Nephron progenitor cell (in vitro differentiated cells): ENCODE measurements around the gene EVL.
"Not testable (repeated sequence)": the region's sequence is repeated elsewhere in the genome, so short reads cannot be mapped to it uniquely, and the experiment has no call there.

ENCODE experiments used
- DNase-seq: peaks from one replicate; pipeline ENCODE4 v3.0.0; 2021
- H3K27ac Mint-ChIP-seq: 2 replicates; pipeline ENCODE4 v1.8.0; 2021; ENCODE audit warnings: mild to moderate bottlenecking, moderate library complexity, mixed read lengths
- H3K27me3 Mint-ChIP-seq: 2 replicates; pipeline ENCODE4 v1.8.0; 2021; ENCODE audit warnings: mild to moderate bottlenecking, low read depth, mixed read lengths; ENCODE audit not compliant: poor library complexity
- H3K36me3 Mint-ChIP-seq: 2 replicates; pipeline ENCODE4 v1.8.0; 2021; ENCODE audit warnings: low read depth, mixed read lengths
- H3K4me1 Mint-ChIP-seq: 2 replicates; pipeline ENCODE4 v1.8.0; 2021; ENCODE audit warnings: mixed read lengths
- H3K4me3 Mint-ChIP-seq: 2 replicates; pipeline ENCODE4 v1.8.0; 2021; ENCODE audit warnings: mild to moderate bottlenecking, moderate library complexity, mixed read lengths
- H3K9me3 Mint-ChIP-seq: 2 replicates; pipeline ENCODE4 v1.8.0; 2021; ENCODE audit warnings: mild to moderate bottlenecking, moderate library complexity, mixed read lengths
- TF ChIP-seq, protein P1 (sequence below): fragments of 200-600 bp; sonication (generic); IDR thresholded peaks from 2 replicates; pipeline ENCODE4 v1.5.0; 2021; ENCODE audit warnings: antibody characterized with exemption

Gene EVL

DNA sequence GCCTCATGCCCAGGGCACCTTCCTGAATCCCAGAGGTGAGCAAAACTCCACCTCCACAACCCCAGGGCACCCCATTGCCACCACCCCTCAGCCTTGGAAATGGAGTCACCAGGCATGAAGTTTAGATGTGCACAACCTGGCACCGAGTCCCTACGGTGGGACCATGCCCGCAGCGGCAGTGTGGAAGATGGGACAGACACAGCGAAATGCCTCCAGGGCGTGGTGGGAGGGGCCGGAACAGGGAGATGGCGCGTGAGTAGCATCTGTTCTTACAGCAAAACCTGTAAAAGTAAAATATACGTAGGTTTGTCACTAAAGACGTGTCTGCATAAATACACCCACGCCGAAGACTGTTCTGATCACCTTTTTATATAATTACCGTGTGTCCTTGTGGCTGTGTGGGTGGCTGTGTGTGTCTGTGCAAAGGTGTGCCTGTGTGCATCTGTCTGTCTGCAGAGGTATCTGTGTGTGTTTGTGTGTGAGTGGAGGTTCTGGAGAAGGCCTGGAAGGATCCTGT lies 111.6 kb downstream of the EVL start:
- peaks cover 31% of the 10 kb centered on the region for H3K27me3 Mint-ChIP-seq
- no peak overlapping the region for H3K4me3 Mint-ChIP-seq
- TF ChIP-seq, protein P1, sequence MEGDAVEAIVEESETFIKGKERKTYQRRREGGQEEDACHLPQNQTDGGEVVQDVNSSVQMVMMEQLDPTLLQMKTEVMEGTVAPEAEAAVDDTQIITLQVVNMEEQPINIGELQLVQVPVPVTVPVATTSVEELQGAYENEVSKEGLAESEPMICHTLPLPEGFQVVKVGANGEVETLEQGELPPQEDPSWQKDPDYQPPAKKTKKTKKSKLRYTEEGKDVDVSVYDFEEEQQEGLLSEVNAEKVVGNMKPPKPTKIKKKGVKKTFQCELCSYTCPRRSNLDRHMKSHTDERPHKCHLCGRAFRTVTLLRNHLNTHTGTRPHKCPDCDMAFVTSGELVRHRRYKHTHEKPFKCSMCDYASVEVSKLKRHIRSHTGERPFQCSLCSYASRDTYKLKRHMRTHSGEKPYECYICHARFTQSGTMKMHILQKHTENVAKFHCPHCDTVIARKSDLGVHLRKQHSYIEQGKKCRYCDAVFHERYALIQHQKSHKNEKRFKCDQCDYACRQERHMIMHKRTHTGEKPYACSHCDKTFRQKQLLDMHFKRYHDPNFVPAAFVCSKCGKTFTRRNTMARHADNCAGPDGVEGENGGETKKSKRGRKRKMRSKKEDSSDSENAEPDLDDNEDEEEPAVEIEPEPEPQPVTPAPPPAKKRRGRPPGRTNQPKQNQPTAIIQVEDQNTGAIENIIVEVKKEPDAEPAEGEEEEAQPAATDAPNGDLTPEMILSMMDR = no peak
- no peak for DNase-seq
- H3K9me3 Mint-ChIP-seq = peaks cover 9% of the 10 kb centered on the region
- no peak overlapping the region for H3K27ac Mint-ChIP-seq
- H3K4me1 Mint-ChIP-seq = no peaks in the 10 kb centered on the region
- peaks cover 4% of the 10 kb centered on the region for H3K36me3 Mint-ChIP-seq

DNA sequence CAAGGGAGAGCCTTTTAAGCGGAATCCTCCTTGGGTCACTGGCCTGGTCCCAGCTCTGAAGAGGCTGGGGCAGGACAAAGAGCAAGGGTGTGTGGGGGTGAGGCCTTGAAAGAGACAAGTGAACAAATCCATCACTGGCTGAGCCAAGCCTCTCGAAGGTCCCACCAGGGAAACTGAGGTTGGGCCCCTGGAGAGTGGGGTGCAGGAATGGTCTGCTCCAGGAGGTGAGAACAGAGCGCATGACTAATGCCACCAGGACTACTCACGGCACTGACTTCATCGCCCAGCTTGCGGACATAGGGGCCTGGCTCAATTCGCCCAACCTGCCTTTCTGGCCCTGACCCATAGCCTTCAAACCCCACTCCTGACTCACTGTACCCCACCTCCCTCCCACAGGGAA lies 113.5 kb downstream of the EVL start:
- H3K36me3 Mint-ChIP-seq = peaks cover 4% of the 10 kb centered on the region
- H3K4me3 Mint-ChIP-seq = no peak overlapping the region
- no peaks in the 10 kb centered on the region for H3K4me1 Mint-ChIP-seq
- H3K27ac Mint-ChIP-seq = no peak overlapping the region
- TF ChIP-seq, protein P1 = no peak
- H3K27me3 Mint-ChIP-seq = peaks cover 18% of the 10 kb centered on the region
- H3K9me3 Mint-ChIP-seq = peaks cover 14% of the 10 kb centered on the region
- DNase-seq = no peak

DNA sequence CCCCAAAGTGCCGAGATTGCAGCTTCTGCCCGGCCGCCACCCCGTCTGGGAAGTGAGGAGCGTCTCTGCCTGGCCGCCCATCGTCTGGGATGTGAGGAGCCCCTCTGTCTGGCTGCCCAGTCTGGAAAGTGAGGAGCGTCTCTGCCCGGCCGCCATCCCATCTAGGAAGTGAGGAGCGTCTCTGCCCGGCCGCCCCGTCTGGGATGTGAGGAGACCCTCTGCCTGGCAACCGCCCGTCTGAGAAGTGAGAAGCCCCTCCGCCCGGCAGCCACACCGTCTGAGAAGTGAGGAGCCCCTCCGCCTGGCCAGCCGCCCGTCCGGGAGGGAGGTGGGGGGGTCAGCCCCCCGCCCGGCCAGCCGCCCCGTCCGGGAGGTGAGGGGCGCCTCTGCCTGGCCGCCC lies 115.4 kb downstream of the EVL start:
- H3K4me1 Mint-ChIP-seq, H3K36me3 Mint-ChIP-seq, H3K4me3 Mint-ChIP-seq, DNase-seq, H3K27ac Mint-ChIP-seq: not testable (repeated sequence)
- Mint-ChIP-seq H3K9me3 (peaks cover 14% of the 10 kb centered on the region), H3K27me3 (peaks cover 13% of the 10 kb centered on the region)

DNA sequence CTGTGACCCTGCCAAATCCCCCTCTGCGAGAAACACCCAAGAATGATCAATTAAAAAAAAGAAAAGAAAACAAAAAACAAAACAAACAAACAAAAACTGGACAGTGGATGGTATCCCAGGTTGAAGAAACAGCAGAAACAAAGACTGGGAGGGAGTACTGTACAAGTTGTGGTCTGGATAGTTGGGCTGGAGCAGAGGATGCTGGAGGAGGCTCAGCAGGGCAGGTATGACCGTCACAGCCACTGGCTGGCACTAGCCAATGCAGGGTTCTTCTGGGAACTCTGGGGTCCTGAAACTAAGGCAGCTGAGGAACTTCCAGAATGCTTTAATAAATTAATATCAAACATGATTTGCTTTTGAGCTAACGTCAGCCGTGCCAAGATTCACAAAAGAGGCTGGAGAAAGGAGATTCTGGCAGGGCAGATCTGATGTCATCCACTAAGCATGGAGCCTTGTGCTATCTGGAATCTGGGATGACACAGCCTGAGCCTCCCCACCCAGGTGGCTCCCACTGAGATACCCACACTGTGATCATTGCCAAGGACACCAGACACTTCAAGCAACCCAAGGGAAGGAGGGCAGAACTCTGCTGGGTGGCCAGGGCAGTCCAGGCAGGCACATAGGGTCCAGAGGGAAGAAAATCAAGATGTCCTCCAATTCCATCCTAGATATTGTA lies 116.8 kb downstream of the EVL start:
- not testable (repeated sequence) for H3K4me3 Mint-ChIP-seq, H3K27ac Mint-ChIP-seq, H3K4me1 Mint-ChIP-seq, H3K36me3 Mint-ChIP-seq, DNase-seq, H3K27me3 Mint-ChIP-seq
- peaks cover 14% of the 10 kb centered on the region for H3K9me3 Mint-ChIP-seq

DNA sequence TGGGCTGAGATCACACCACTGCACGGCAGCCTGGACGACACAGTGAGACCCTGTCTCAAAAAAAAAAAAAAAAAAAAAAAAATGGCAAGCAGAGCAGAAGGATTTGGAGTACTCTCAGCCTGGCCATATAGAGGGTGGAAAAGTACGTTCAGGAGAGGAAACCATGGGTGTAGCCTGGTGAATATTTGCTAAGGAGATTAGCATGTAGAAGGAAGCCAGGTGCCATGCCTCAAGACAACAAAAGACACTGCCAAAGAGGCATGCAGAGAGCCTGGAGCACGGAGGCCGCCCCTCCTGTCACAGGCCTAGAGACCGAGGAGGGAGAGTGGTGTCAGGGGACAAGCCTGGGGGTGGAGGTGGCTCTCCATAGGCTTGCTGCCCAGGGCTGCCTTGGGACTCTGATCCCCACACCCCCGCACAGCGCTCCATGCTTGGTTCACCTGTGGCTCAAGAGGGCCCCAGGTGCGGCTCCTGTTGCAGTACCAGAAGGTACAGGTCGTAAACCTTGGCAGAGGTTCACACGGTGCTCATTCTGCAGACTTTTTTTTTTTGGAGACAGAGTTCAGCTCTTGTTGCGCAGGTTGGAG lies 122.1 kb downstream of the EVL start:
- Mint-ChIP-seq H3K4me1 (no peaks in the 10 kb centered on the region), H3K36me3 (no peaks in the 10 kb centered on the region), H3K9me3 (peaks cover 9% of the 10 kb centered on the region), H3K4me3 (no peak overlapping the region), H3K27me3 (peaks cover 6% of the 10 kb centered on the region), H3K27ac (no peak overlapping the region)
- TF ChIP-seq, protein P1 = no peak
- DNase-seq = no peak

DNA sequence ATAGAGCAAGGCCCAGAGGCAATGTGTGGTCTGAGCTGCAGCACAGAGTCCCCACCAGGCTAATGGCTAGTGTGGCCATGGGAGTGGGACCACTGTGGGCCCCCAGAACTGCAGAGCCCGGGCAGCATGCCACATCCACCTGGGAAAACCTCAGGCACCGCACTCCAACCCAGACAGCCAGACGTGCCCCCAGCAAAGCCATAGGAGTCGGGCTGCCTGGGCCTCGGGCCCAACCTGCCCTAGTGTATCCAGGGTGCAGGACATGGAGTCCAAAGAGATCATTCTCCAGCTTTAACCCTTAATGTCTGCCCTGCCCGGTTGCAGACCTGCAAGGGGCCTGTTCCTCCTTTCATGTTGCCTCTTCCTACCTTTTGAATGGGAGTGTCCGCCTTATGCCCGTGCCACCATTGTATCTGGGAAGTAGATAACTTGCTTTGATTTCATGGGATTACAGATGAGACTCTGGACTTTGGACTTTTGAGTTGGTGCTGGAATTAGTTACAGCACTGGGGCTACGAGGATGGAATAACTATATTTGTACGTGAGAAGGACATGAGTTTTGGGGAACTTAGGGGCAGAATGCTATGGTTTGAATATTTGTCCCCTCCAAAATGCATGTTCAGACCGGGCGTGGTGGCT lies 123.3 kb downstream of the EVL start:
- no peak for DNase-seq
- H3K36me3 Mint-ChIP-seq = no peaks in the 10 kb centered on the region
- H3K27ac Mint-ChIP-seq = no peak overlapping the region
- H3K4me3 Mint-ChIP-seq = no peak overlapping the region
- H3K4me1 Mint-ChIP-seq = peaks cover 5% of the 10 kb centered on the region
- peaks cover 8% of the 10 kb centered on the region for H3K9me3 Mint-ChIP-seq
- H3K27me3 Mint-ChIP-seq = peaks cover 6% of the 10 kb centered on the region
- TF ChIP-seq, protein P1 = no peak
